Retinal pigment epithelial cell (primary cell): ENCODE results near the gene MAPK8IP1.

Source experiments
- DNase-seq: peaks from one replicate; pipeline ENCODE4 v3.0.0-alpha.2; 2010; ENCODE audit warnings: low read depth
- H3K4me3 ChIP-seq: 2 replicates; pipeline ENCODE4 v1.5.1; 2011; ENCODE audit warnings: mild to moderate bottlenecking, low read length, control low read depth, moderate library complexity
- CTCF ChIP-seq: conservative IDR thresholded peaks from 2 replicates; pipeline ENCODE4 v1.5.1; 2011; ENCODE audit warnings: low read depth, low read length, control low read depth, inconsistent platforms

MAPK8IP1 gene

GRCh38 chr11:45853332-45854219 lies 31.9 kb upstream of the MAPK8IP1 start:
- TF ChIP-seq CTCF: no peak
- no peak overlapping the region for H3K4me3 ChIP-seq
- no peak for DNase-seq

DNA sequence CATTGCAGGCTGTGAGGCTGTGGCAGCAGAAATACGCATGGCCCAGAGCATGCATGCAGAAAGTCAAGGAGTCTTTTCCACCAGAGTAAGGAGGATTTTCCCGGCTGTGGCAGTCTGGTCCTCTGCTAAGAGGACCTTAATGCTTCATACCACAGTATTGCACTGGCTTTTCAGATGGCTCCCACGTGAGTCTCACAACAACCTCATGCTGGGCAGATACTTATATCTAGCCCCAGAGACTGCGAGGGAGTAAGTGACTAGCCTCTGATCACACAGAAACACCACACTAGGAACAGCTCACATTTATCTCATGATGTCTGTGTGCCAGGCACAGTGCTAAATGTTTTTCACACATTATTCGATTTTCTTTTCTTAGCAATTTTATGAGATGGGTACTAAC lies 30.1 kb upstream of the MAPK8IP1 start:
- H3K4me3 ChIP-seq: no peak overlapping the region
- no peak for TF ChIP-seq CTCF
- DNase-seq: no peak

- no peak overlapping the region for H3K4me3 ChIP-seq
- no peak for DNase-seq
- TF ChIP-seq CTCF: no peak
These were observed 29.4 kb upstream of the MAPK8IP1 start for GRCh38 chr11:45856044-45856468.

- TF ChIP-seq CTCF: no peak
- H3K4me3 ChIP-seq: no peak overlapping the region
- peak; percentile 83 for DNase-seq
These were observed 27.4 kb upstream of the MAPK8IP1 start for GRCh38 chr11:45857961-45858474.

- no peak overlapping the region for H3K4me3 ChIP-seq
- no peak for TF ChIP-seq CTCF
- DNase-seq: no peak
These were observed 26.6 kb upstream of the MAPK8IP1 start for GRCh38 chr11:45858751-45859398.

- no peak for DNase-seq
- no peak overlapping the region for H3K4me3 ChIP-seq
- no peak for TF ChIP-seq CTCF
These were observed 25.8 kb upstream of the MAPK8IP1 start for GRCh38 chr11:45859661-45860140.

GRCh38 chr11:45860348-45860747 lies 25.1 kb upstream of the MAPK8IP1 start:
- DNase-seq: no peak
- TF ChIP-seq CTCF: no peak
- H3K4me3 ChIP-seq: no peak overlapping the region
